ENCODE measurements around the gene MYH7.
"Not testable (repeated sequence)": the region's sequence is repeated elsewhere in the genome, so short reads cannot be mapped to it uniquely, and the experiment has no call there.

MYH7 gene

DNA sequence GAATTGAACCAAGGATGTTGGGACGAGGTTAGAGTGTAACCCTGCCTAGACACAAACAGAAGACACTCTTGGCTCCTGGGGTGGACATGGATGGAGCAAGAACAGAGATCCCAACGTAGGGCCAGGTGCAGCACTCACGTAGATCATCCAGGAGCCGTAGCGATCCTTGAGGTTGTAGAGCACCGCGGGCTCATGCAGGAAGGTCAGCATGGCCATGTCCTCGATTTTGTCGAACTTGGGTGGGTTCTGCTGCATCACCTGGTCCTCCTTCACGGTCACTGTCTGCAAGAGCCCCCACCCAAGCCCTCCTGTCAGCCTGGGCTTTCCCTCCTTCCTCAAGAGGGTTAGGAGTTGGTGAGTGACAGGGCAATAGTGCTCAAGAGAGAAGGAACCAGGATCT, 2.5 kb downstream of the MYH7 start:
- TF ChIP-seq, protein P1, sequence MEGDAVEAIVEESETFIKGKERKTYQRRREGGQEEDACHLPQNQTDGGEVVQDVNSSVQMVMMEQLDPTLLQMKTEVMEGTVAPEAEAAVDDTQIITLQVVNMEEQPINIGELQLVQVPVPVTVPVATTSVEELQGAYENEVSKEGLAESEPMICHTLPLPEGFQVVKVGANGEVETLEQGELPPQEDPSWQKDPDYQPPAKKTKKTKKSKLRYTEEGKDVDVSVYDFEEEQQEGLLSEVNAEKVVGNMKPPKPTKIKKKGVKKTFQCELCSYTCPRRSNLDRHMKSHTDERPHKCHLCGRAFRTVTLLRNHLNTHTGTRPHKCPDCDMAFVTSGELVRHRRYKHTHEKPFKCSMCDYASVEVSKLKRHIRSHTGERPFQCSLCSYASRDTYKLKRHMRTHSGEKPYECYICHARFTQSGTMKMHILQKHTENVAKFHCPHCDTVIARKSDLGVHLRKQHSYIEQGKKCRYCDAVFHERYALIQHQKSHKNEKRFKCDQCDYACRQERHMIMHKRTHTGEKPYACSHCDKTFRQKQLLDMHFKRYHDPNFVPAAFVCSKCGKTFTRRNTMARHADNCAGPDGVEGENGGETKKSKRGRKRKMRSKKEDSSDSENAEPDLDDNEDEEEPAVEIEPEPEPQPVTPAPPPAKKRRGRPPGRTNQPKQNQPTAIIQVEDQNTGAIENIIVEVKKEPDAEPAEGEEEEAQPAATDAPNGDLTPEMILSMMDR (IDR thresholded peaks at IDR 0.05; ENCODE audit: extremely low read depth, missing control alignments), result no peak
- DNase-seq (ENCODE audit: low spot score), result no peak

DNA sequence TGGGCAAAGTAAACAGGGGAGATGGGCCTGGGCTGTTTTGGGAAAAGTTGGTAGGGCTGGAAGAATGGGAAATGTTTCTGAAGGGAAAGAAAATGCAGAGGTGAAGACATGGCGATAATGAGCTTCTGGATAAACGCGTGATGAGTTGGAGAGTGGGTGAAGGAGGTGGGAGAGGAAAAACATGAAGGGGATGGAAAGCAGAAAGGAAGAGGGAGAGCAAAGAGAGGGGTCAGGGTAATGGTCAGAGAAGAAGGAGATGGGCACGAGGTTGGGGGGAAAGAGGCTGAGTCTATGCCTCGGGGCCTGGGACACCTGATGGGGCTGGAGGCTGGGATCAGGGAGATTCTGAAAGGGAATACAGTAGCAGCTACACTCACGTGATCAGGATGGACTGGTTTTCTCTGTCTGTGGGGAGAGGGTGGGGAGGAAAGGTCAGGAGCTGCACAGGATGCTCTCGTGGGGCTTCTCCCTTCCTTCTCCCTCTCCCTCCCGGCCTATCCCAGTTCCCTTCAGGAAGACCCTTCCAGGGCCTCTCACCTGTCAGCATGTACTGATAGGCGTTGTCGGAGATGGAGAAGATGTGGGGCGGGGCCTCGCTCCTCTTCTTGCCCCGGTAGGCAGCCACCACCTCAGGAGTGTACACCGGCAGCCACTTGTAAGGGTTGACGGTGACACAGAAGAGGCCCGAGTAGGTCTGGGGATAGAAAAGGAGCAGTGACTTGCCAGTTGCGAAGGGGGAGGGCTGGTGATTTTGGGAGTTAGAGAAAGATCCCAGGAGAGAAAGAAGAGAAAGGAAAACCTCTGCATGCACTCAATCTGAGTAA, 3.1 kb downstream of the MYH7 start:
- TF ChIP-seq, protein P1 (IDR thresholded peaks at IDR 0.05; ENCODE audit: extremely low read depth, missing control alignments), result no peak

DNA sequence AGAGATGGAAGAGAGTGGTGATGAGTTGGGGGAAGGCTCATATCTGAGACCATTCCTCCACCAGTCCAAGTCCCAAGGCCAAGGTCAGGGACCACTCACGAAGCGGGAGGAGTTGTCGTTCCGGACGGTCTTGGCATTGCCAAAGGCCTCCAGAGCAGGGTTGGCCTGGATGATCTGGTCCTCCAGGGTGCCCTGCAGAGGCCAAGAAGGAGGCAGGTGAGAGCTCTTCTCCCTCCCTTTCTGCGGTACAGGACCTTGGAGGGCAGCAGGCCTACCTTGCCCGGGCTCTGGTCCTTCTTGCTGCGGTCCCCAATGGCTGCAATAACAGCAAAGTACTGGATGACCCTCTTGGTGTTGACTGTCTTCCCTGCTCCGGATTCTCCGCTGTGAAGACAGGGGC, 4.0 kb downstream of the MYH7 start:
- TF ChIP-seq, protein P1 (IDR thresholded peaks at IDR 0.05; ENCODE audit: extremely low read depth, missing control alignments), result no peak
- DNase-seq (ENCODE audit: low spot score), result no peak

More for the DNA sequence above, 3.1 kb downstream of the MYH7 start:
- no peak for DNase-seq (ENCODE audit: low spot score)

DNA sequence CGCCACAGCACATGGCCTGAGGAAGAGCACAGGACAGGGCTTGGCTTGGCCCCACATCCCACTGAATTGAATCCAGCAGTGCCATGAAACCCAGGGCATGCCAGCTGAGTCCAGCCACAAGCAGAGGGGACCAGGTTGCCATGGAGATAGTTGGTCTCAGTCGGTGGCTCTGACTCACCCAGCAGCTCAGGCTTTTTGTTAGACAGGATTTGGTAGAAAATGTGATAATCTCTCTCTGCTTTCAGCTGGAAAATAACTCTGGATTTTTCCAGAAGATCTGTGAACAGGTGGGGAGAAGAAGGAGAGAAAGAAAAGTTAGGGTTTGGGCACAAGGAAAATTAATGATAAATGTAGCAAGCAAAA, 4.8 kb downstream of the MYH7 start:
- TF ChIP-seq, protein P1 (IDR thresholded peaks at IDR 0.05; ENCODE audit: extremely low read depth, missing control alignments), result no peak
- DNase-seq (ENCODE audit: low spot score), result no peak

DNA sequence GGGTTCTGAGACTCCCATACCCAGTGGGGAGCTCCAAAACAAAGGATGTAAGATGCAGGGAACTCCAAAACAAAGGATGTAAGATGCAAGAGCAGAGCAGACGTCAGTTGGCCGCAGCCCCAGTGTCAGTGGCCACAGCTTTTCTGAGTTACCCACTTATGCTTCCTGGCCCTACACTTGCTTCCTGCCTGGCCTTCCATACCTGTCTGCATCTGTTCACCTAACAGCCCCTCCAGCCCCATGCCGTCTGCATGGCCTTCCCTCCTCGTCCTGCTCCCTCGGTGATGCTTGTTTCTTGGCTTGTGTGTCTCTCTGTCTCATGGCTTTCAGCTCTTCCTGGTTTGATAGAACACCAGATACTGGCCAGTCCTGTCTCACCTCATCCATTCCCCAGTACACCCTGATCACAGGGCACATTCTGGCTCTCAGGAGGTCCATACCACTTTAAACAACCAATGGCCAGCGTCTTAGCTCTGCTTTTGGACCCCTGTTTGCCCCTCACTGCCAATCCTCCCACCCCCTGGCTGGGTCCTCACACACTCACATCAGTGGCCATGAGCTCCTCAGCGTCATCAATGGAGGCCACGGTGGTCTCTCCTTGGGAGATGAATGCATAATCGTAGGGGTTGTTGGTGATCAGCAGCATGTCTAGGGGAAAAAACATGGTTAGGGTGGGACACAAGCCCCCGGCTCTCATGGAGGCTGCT, 5.3 kb downstream of the MYH7 start:
- no peak for DNase-seq (ENCODE audit: low spot score)
- TF ChIP-seq, protein P1 (IDR thresholded peaks at IDR 0.05; ENCODE audit: extremely low read depth, missing control alignments), result no peak

DNA sequence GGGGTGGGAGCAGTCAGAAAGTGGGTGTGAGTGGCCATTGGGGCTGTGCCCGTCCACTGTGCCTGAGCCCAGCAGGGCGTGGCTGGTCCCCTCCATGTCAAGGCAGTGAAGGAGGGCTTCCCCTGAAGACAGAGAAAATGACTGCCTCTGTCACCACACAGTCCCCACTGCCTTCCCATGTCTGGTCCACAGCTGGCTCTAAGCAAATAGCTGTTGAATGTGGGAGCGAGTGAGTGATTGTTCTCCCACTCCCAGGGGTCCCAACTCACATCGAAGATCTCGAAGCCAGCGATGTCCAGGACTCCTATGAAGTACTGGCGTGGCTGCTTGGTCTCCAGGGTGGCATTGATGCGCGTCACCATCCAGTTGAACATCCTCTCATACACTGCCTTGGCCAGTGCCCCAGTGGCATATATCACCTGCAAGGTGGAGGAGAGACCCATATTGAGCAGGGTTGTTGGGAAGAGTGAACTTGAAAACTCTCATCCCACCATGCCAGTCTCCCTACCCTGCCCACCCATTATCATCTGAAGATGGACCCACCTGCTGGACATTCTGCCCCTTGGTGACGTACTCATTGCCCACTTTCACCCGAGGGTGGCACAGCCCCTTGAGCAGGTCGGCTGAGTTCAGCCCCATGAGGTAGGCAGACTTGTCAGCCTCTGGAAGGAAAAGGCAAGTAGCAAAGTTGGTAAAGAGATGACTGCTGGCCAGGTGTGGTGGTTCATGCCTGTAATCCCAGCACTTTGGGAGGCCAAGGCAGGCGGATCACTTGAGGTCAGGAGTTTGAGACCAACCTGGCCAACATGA, 6.6 kb downstream of the MYH7 start:
- TF ChIP-seq, protein P1 (IDR thresholded peaks at IDR 0.05; ENCODE audit: extremely low read depth, missing control alignments), result no peak

DNA sequence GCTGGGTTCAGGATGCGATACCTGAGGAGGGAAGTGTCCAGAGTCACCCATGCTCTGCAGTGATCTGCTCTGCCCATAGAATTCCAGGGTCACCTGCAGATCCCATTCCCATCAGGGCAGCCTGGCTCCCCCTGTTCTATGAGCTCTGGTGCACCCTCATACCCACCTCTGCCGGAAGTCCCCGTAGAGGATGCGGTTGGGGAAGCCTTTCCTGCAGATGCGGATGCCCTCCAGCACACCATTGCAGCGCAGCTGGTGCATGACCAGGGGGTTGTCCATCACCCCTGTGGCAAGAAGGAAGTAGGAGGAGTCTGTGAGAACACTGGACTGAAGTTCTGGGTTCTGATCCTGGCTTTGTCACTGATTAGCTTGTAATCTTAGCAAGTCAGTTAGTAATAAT, 9.7 kb downstream of the MYH7 start:
- not testable (repeated sequence) for DNase-seq (ENCODE audit: low spot score)

More for the DNA sequence above, 6.6 kb downstream of the MYH7 start:
- no peak for DNase-seq (ENCODE audit: low spot score)
